HepG2 (cell line): ENCODE results near the gene CELF4. TPM values are rescaled to one million over a fixed set of nuclear protein-coding genes. Genes with fewer than 3 reads are reported as not detected.

ENCODE experiments used
- ATAC-seq: fragments of 200-7000 bp; cut with Tn5 transposase; 3 replicates; pipeline ENCODE4 v1.9.1; 2020; ENCODE audit warnings: mild to moderate bottlenecking, moderate library complexity
- BruUV-seq: library from RNA; stranded (reverse); fragments of 400-500 nt; replicated peaks from 2 replicates; lab custom pipeline; 2021; lab: Mats Ljungman, UMichigan
- CTCF ChIA-PET: fragments of 300-600 bp; formaldehyde crosslinking; extraction: SDS; loops from one replicate; lab custom pipeline; 2021; ENCODE audit warnings: low total read pairs, inconsistent platforms, low intra/inter-chr PET ratio; lab: Yijun Ruan, JAX
- POLR2A ChIA-PET: fragments of 350-600 bp; sonication (Branson Sonifier 250); formaldehyde crosslinking; loops from one replicate; lab custom pipeline; 2020; ENCODE audit warnings: antibody characterized with exemption, inconsistent platforms; lab: Yijun Ruan, JAX
- DNase-seq: peaks from one replicate; pipeline ENCODE4 v3.0.0-alpha.2; 2015; ENCODE audit warnings: low spot score
- FAIRE-seq: peaks from 3 replicates; lab custom pipeline; 2011; peaks lifted over from hg19 to GRCh38; lab: Jason Lieb, UNC
- H2AFZ ChIP-seq: one replicate; pipeline ENCODE4 v1.6.1; 2011; ENCODE audit warnings: low read length, inconsistent platforms
- H3K27ac ChIP-seq: fragments of 300-600 bp; 3 replicates; pipeline ENCODE4 v1.8.0; 2011; ENCODE audit warnings: mixed run types, mild to moderate bottlenecking, mixed read lengths, low read length, inconsistent platforms; ENCODE audit not compliant: insufficient read depth; ENCODE audit errors: extremely low read length
- H3K27me3 ChIP-seq, 2 experiments: fragments of 200-600 bp in 1 of 2; 2 replicates in 1 of 2; 3 replicates in 1 of 2; pipeline versions ENCODE4 v1.6.0 to v1.8.0; 2011; ENCODE audit warnings: low read length in 2 of 2, mild to moderate bottlenecking in 2 of 2, moderate library complexity in 2 of 2, inconsistent platforms in 1 of 2; ENCODE audit not compliant: insufficient read depth in 2 of 2, control insufficient read depth in 1 of 2
- H3K36me3 ChIP-seq, 2 experiments: fragments of 200-600 bp in 1 of 2; replicated peaks in 1 of 2; 2 replicates in 1 of 2; 3 replicates in 1 of 2; pipeline versions ENCODE4 v1.5.1 to v1.8.0; 2011; ENCODE audit warnings: low read length in 2 of 2, inconsistent platforms in 1 of 2; ENCODE audit not compliant: insufficient read depth in 2 of 2, control insufficient read depth in 1 of 2
- H3K4me1 ChIP-seq: 2 replicates; pipeline ENCODE4 v1.5.1; 2012; ENCODE audit warnings: low read length, inconsistent platforms; ENCODE audit not compliant: insufficient read depth
- H3K4me2 ChIP-seq: 2 replicates; pipeline ENCODE4 v1.6.0; 2011; ENCODE audit warnings: low read depth, low read length, inconsistent platforms
- H3K4me3 ChIP-seq, 3 experiments: fragments of 200-600 bp in 1 of 3; sonication (generic), shearing (Covaris generic) in 1 of 3; replicated peaks in 1 of 3; 2 replicates each; pipeline ENCODE4 v1.5.1; 2011 to 2016; ENCODE audit warnings: low read length in 3 of 3, inconsistent platforms in 2 of 3, low read depth in 2 of 3, mild to moderate bottlenecking in 2 of 3, control low read depth in 1 of 3, mixed read lengths in 1 of 3; ENCODE audit not compliant: insufficient read depth in 1 of 3
- H3K79me2 ChIP-seq: one replicate; pipeline ENCODE4 v1.6.1; 2011; ENCODE audit warnings: low read length, inconsistent platforms; ENCODE audit not compliant: insufficient read depth
- H3K9ac ChIP-seq: 2 replicates; pipeline ENCODE4 v1.6.0; 2011; ENCODE audit warnings: mild to moderate bottlenecking, low read depth, low read length, inconsistent platforms; ENCODE audit not compliant: insufficient read depth
- H3K9me3 ChIP-seq: 2 replicates; pipeline ENCODE4 v1.5.1; 2012; ENCODE audit warnings: mild to moderate bottlenecking, low read length
- H4K20me1 ChIP-seq: 2 replicates; pipeline ENCODE4 v1.6.0; 2011; ENCODE audit warnings: inconsistent platforms, mild to moderate bottlenecking, low read length, moderate library complexity; ENCODE audit not compliant: insufficient read depth
- E2F5 ChIP-seq: sonication (generic); formaldehyde crosslinking; conservative IDR thresholded peaks from 2 replicates; pipeline ENCODE4 v1.4.0; 2020; ENCODE audit warnings: missing genetic modification reagents
- EZH2 ChIP-seq: conservative IDR thresholded peaks from 2 replicates; pipeline ENCODE4 v1.6.1; 2012; ENCODE audit warnings: mild to moderate bottlenecking, low read depth, low read length, moderate library complexity
- GRHL1 ChIP-seq: sonication (generic); formaldehyde crosslinking; conservative IDR thresholded peaks from 2 replicates; pipeline ENCODE4 v1.8.0; 2022; ENCODE audit warnings: missing genetic modification reagents
- SSRP1 ChIP-seq: IDR thresholded peaks from 2 replicates; pipeline ENCODE4 v1.6.1; 2016; ENCODE audit warnings: control low read depth
- ZNF282 ChIP-seq: fragments of 450-650 bp; IDR thresholded peaks from 2 replicates; pipeline ENCODE4 v1.6.1; 2018; ENCODE audit not compliant: partially characterized antibody
- ZNF460 ChIP-seq: sonication (generic); formaldehyde crosslinking; IDR thresholded peaks from 2 replicates; pipeline ENCODE4 v1.5.1; 2020; ENCODE audit warnings: missing genetic modification reagents, mild to moderate bottlenecking, borderline replicate concordance
- WGBS: methylation state at CpG from one replicate; pipeline ENCODE4 v1.1.6; 2017; ENCODE audit warnings: low lambda C conversion rate; 5-methylcytosine and 5-hydroxymethylcytosine counted together
- in situ Hi-C: cut with HindIII; loops from 2 replicates; pipeline ENCODE4 v1.10.0; 2017; ENCODE audit warnings: low pct_unique_long_range_greater_than_20kb; ENCODE audit not compliant: extremely low pct_ligation_motif_present
- intact Hi-C: fragments of 100-400 bp; cut with micrococcal nuclease; formaldehyde crosslinking; loops from one replicate; pipeline ENCODE4 v1.10.0; 2022; ENCODE audit not compliant: unreplicated experiment
- polyA plus RNA-seq, 8 experiments: library from polyadenylated mRNA; depleted of rRNA in 3 of 8; stranded (reverse) in 7 of 8; unstranded in 1 of 8; fragments of >200 nt; fragmentation: Illumina TruSeq in 4 of 8; extraction: Trizol in 4 of 8; gene quantifications; 2 replicates each; pipeline versions ENCODE4 v1.2.1 to v1.2.3, GENCODE V29; 2011 to 2016; ENCODE audit warnings: low read depth in 4 of 8, missing spikeins in 1 of 8, mixed read lengths in 1 of 8; ENCODE audit not compliant: insufficient read depth in 1 of 8
- total RNA-seq, 5 experiments: library from RNA; depleted of rRNA; stranded (reverse); fragments of >200 nt; fragmentation: Illumina TruSeq; extraction: Trizol; gene quantifications; 2 replicates each; pipeline ENCODE4 v1.2.3, GENCODE V29; 2016; ENCODE audit warnings: low read depth in 1 of 5
- TF ChIP-seq, protein P1 (sequence below): fragments of 450-650 bp; IDR thresholded peaks from 2 replicates; pipeline ENCODE4 v1.6.1; 2017; ENCODE audit warnings: mild to moderate bottlenecking

CELF4 gene
- total and polyA plus RNA-seq, 2 of the 13 experiments (the other 11 are each of a cell fraction or from before 2014, with no cell fraction given), result not detected

- no peak for DNase-seq
- intact Hi-C loops, result no loop called here
- Histone ChIP-seq H2AFZ (no peak overlapping the region), H3K4me1 (no peaks in the 10 kb centered on the region), H3K4me3 (no peak overlapping the region), H3K9ac (no peak overlapping the region), H3K9me3 (no peaks in the 10 kb centered on the region), H3K4me2 (no peak overlapping the region)
- BruUV-seq, result no TSS peak
- ATAC-seq, result no peak
- 28% methylated on average over 10 of the region's 10 CpGs for WGBS
- FAIRE-seq, result no peak
- TF ChIP-seq ZNF282 (no peak), EZH2 (peak; percentile 81), GRHL1 (CRISPR knock-in tag) (no peak)
- TF ChIP-seq, all 625 proteins: peak for 1
- H4K20me1 ChIP-seq, result no peaks in the 10 kb centered on the region
- H3K36me3 ChIP-seq, result no peaks in the 10 kb centered on the region; a peak in 1 of 5 replicates
- ChIA-PET CTCF (no interaction called here), POLR2A (no interaction called here)
- in situ Hi-C loops, result no loop called here
- H3K27ac ChIP-seq, result no peak overlapping the region
- H3K27me3 ChIP-seq, result peaks cover 11 to 81% of the 10 kb centered on the region in 2 experiments
- H3K79me2 ChIP-seq, result no peaks in the 10 kb centered on the region
Measured at GRCh38 chr18:37524139-37524497, 41.5 kb downstream of the CELF4 start.

- ChIA-PET POLR2A (no interaction called here), CTCF (no interaction called here)
- Histone ChIP-seq H4K20me1 (no peaks in the 10 kb centered on the region), H3K27ac (no peak overlapping the region), H2AFZ (no peak overlapping the region), H3K9ac (no peak overlapping the region), H3K4me2 (no peak overlapping the region), H3K79me2 (no peaks in the 10 kb centered on the region), H3K4me1 (no peaks in the 10 kb centered on the region), H3K4me3 (no peak overlapping the region), H3K9me3 (no peaks in the 10 kb centered on the region), H3K27me3 (peaks cover 11 to 75% of the 10 kb centered on the region in 2 experiments), H3K36me3 (no peaks in the 10 kb centered on the region; a peak in 1 of 5 replicates)
- no peak for ATAC-seq
- intact Hi-C loops, result no loop called here
- BruUV-seq, result no TSS peak
- 3% methylated on average over 13 of the region's 19 CpGs for WGBS
- in situ Hi-C loops, result no loop called here
- no peak for FAIRE-seq
- no peak for DNase-seq
- TF ChIP-seq E2F5 (CRISPR knock-in tag), result no peak
- TF ChIP-seq ZNF460 (CRISPR knock-in tag), result no peak
- TF ChIP-seq, protein P1, sequence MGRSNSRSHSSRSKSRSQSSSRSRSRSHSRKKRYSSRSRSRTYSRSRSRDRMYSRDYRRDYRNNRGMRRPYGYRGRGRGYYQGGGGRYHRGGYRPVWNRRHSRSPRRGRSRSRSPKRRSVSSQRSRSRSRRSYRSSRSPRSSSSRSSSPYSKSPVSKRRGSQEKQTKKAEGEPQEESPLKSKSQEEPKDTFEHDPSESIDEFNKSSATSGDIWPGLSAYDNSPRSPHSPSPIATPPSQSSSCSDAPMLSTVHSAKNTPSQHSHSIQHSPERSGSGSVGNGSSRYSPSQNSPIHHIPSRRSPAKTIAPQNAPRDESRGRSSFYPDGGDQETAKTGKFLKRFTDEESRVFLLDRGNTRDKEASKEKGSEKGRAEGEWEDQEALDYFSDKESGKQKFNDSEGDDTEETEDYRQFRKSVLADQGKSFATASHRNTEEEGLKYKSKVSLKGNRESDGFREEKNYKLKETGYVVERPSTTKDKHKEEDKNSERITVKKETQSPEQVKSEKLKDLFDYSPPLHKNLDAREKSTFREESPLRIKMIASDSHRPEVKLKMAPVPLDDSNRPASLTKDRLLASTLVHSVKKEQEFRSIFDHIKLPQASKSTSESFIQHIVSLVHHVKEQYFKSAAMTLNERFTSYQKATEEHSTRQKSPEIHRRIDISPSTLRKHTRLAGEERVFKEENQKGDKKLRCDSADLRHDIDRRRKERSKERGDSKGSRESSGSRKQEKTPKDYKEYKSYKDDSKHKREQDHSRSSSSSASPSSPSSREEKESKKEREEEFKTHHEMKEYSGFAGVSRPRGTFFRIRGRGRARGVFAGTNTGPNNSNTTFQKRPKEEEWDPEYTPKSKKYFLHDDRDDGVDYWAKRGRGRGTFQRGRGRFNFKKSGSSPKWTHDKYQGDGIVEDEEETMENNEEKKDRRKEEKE, result no peak
- no peak for TF ChIP-seq SSRP1 (CRISPR knock-in tag)
Measured at GRCh38 chr18:37521510-37522465, 43.8 kb downstream of the CELF4 start.
